Posterior cingulate gyrus (tissue), 11 donors: ENCODE measurements around the gene IL31RA.

Source experiments
- DNase-seq, 10 donors: peaks; one replicate each; pipeline versions ENCODE4 v3.0.0 to v3.0.0-alpha.2; 2020 to 2021; ENCODE audit warnings: mixed read lengths in 3 of 10
- intact Hi-C: fragments of 100-400 bp; cut with DNase I; formaldehyde crosslinking; loops from one replicate; pipeline ENCODE4 v1.15.1; 2023

IL31RA gene

GRCh38 chr5:55899344-55899743, 48.2 kb downstream of the IL31RA start:
- DNase-seq, result no peak
- intact Hi-C loops, result no loop called here

GRCh38 chr5:55900068-55900467, 48.9 kb downstream of the IL31RA start:
- no peak for DNase-seq
- intact Hi-C loops, result no loop called here

- no peak for DNase-seq
- intact Hi-C loops, result no loop called here
Measured at GRCh38 chr5:55900776-55901175, 49.6 kb downstream of the IL31RA start.

- intact Hi-C loops, result no loop called here
- DNase-seq, result no peak
Measured at GRCh38 chr5:55902696-55903095, 51.5 kb downstream of the IL31RA start.

- DNase-seq, result peak in 1 of 10 donors; percentile 80
- intact Hi-C loops, result no loop called here
Measured at GRCh38 chr5:55903121-55903701, 52.1 kb downstream of the IL31RA start.

GRCh38 chr5:55904152-55904551, 53.0 kb downstream of the IL31RA start:
- intact Hi-C loops, result no loop called here
- DNase-seq, result no peak

- intact Hi-C loops, result no loop called here
- no peak for DNase-seq
Measured at GRCh38 chr5:55905251-55905650, 54.1 kb downstream of the IL31RA start.

- intact Hi-C loops, result no loop called here
- no peak for DNase-seq
Measured at GRCh38 chr5:55907927-55908326, 56.8 kb downstream of the IL31RA start.

GRCh38 chr5:55908804-55909203, 57.6 kb downstream of the IL31RA start:
- DNase-seq, result no peak
- intact Hi-C loops, result no loop called here

GRCh38 chr5:55911784-55912653, 60.9 kb downstream of the IL31RA start:
- intact Hi-C loops, result no loop called here
- DNase-seq, result no peak

GRCh38 chr5:55913466-55914413, 62.6 kb downstream of the IL31RA start:
- intact Hi-C loops, result no loop called here
- DNase-seq, result no peak

GRCh38 chr5:55914971-55915370, 63.8 kb downstream of the IL31RA start:
- no peak for DNase-seq

GRCh38 chr5:55915783-55916182, 64.6 kb downstream of the IL31RA start:
- no peak for DNase-seq

More at GRCh38 chr5:55914971-55915370, 63.8 kb downstream of the IL31RA start:
- intact Hi-C loops, result no loop called here

GRCh38 chr5:55916986-55917385, 65.8 kb downstream of the IL31RA start:
- DNase-seq, result no peak
- intact Hi-C loops, result no loop called here

More at GRCh38 chr5:55915783-55916182, 64.6 kb downstream of the IL31RA start:
- intact Hi-C loops, result no loop called here

GRCh38 chr5:55917402-55918086, 66.4 kb downstream of the IL31RA start:
- DNase-seq, result no peak
- intact Hi-C loops, result no loop called here

- no peak for DNase-seq
- intact Hi-C loops, result no loop called here
Measured at GRCh38 chr5:55918087-55919035, 67.2 kb downstream of the IL31RA start.

GRCh38 chr5:55919625-55920024, 68.5 kb downstream of the IL31RA start:
- DNase-seq, result no peak
- intact Hi-C loops, result no loop called here

GRCh38 chr5:55920784-55921183, 69.6 kb downstream of the IL31RA start:
- intact Hi-C loops, result no loop called here
- no peak for DNase-seq

- intact Hi-C loops, result no loop called here
- DNase-seq, result no peak
Measured at GRCh38 chr5:55921617-55922016, 70.5 kb downstream of the IL31RA start.
